GM19438 (cell line): ENCODE data around the gene CDC42SE2.
"Not testable (repeated sequence)": the region's sequence is repeated elsewhere in the genome, so short reads cannot be mapped to it uniquely, and the experiment has no call there.

Experiments
- ATAC-seq: cut with Tn5 transposase; IDR thresholded peaks from one replicate; pipeline ENCODE4 v1.9.1; 2021; ENCODE audit warnings: low read depth; ENCODE audit not compliant: unreplicated experiment

CDC42SE2 gene

DNA sequence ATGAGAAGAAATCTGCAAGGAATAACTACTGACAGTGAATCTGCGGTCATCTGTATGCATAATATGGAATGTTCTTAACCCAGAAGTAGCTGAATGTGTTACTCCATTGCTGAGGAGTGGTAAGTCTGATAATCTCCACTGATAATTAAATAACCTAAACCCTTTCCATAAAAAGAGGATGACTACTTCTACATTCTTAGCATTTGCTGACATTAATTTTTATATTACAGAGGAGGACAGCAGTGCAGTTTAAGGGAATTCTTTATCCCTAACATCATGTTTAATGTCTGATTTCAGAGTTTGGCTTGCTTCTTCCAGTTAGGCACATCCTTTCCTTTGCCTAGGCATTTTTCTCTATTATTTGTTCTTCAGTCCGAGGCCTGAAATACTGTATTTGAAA lies 52.2 kb downstream of the CDC42SE2 start:
- ATAC-seq, result no peak

DNA sequence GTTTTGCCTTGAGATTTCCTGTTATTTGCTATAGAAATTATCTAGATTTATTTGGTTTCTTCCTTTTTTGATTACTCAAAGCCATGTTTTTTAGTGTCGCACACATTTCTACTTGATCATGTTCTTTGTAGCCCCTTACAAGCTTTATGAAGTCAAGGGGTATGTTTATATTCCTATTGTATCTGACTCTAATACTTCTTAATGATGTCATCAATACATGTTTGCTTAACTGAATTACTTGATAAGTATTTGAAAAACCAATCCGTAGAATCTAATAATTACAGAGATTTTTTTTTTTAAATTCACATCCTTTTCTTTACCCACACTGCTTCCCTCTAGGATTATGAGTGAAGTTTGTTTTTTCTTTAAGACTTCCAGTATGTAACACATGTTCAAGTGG lies 53.0 kb downstream of the CDC42SE2 start:
- ATAC-seq, result no peak

DNA sequence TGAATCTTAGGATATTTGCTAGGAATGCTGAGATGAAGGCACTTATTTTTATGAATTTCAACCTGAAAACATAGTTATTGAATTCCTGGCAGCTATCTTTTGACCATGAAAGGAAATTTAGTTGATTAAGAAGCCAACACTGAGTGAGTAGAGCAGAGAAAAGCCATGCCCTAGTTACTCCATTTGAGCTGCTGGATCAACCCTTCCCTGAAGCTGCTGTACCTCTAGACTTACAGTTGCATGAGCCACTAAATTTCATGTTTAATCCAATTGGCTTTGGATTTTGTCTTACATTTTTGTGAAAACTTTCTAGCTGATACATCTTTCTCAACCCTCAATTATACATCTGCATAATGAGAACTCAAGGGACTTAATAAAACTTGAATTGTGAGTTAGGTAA lies 54.6 kb downstream of the CDC42SE2 start:
- ATAC-seq, result no peak

DNA sequence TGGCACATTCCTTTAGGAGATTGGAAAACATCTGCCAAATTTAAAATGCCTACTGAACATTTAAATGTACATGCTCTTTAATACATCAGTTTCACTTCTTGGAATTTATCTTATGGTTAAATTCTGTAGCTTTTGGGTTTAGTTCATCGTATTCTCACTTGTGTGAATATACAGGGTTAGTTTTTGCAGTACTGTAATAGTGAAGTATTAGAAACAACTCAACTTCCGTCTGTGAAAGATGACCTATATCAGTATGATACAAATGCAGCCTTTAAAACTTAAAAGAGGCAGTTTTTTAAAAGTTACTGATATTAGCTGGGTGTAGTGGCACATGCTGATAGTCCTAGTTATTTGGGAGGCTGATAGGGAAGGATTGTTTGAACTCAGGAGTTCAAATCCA lies 57.2 kb downstream of the CDC42SE2 start:
- no peak for ATAC-seq

DNA sequence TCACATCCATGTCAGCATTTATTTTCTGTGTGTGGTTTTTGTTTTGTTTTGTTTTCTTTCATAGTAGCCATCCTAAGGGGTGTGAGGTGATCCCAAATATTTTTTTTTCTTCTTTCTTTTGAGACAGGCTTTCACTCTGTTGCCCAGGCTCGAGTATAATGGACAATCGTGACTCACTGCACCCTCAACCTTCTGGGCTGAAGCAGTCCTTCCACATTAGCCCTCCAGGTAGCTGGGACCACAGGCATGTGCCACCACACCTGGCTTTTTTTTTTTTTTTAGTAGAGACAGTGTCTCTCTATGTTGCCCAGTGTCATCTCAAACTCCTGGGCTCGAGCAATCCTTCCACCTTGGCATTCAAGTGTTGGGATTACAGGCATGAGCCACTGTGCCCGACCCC lies 59.1 kb downstream of the CDC42SE2 start:
- ATAC-seq, result no peak

DNA sequence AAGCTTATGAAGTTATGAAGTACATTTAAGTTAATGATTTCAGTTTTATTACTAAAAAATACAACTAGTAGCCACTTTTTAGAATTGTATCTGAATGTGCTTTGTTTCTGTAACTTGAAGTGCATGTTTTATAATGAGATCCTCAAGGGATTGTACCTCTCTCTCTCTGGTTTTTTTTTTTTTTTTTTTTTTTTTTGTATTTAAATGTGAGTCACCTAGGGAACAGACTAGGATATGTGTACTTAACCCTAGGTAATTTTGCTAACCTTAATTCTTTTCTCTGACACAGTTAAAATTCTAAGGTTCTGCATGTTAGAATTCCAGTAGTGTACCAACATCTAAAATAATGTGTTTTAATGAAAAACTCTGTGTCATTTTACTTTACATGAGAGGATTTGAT lies 59.5 kb downstream of the CDC42SE2 start:
- no peak for ATAC-seq

DNA sequence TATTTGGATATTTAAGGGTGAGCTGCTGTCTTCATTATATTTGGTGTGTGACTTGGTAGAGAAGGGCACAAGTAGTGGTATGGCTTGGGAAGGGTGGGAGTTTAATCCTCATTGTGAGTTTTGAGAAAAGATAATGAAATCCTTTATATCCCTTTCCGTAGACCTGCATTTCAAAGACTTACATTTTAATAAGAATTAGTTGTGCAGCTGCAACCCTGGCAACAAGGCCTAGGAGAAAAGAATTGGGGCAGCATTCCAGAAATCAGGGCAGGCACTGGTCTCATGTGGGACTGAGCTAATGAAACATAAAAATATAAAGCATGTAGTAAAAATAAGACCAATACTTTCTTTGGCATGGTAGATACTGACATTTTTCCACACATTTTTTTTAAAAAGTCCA lies 60.5 kb downstream of the CDC42SE2 start:
- no peak for ATAC-seq

DNA sequence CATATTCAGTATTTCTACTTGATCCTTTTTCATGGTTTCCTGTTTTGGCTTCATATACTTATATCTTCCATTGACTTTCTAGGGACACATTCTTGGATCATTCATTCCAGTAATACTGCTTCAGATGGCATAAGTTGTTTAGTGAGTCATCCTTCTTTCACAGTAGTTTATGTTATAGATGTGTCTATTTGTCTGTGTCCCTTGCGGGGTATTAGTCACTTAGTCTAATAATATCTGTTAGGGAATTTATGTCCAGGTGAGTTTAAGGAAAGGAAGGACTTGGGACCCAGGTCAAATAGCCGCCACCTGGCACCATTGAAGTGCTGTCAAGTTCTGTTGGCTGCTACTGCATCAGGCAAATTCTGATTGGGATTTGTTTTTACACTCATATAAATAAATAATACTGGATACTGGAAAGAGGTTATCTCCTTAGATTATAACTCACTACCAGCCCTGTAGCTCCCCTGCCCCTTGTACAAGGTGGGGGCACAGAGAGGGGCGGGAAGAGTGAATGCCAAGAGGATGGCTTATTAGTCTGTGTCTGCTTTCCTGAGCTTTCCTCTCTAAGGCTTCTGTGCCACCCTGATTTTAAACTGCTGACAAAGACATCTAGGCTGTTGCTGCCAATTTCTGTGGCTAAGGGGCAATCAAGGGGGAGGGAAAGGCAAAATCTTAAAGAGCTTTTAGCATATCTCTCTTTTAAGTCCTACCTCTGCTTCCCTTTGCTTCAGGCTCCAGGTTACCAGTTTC lies 64.9 kb downstream of the CDC42SE2 start:
- no peak for ATAC-seq

DNA sequence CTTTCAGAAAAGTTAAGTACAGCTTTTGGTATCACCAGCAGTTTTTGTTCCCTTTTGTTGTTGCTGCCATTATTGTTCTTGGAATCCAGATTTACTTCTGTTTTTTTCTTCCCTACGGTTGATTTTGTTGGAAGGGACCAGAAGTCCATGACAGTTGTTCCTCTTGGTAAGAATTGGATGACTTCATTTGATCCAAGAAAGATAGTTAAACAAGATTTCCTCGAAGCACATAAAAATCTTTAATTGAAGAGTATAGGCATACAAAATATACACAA lies 65.4 kb downstream of the CDC42SE2 start:
- no peak for ATAC-seq

DNA sequence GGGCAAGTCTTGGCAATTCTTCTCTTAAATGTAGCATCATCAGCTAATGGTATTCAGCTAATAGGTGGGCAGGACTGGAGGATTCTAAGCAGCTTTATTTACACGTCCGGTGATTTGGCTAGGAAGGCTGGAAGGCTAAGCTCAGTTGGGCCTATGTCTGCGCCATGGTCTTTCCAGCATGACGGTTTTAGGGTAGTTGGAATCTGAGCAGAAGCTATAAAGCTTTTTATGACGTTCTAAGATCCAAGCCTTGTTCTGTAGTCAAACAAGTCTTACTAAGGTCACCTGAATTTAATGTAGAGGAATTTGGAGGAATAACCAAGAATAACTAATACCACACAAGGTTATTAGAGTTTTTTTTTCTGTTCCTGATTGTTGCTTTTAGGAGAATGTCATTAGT lies 66.2 kb downstream of the CDC42SE2 start:
- ATAC-seq, result no peak

DNA sequence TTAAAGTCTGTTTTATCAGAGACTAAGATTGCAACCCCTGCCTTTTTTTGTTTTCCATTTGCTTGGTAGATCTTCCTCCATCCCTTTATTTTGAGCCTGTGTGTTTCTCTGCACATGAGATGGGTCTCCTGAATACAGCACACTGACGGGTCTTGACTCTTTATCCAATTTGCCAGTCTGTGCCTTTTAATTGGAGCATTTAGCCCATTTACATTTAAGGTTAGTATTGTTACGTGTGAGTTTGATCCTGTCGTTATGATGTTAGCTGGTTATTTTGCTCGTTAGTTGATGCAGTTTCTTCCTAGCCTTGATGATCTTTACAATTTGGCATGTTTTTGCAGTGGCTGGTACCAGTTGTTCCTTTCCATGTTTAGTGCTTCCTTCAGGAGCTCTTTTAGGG lies 71.9 kb downstream of the CDC42SE2 start:
- not testable (repeated sequence) for ATAC-seq

DNA sequence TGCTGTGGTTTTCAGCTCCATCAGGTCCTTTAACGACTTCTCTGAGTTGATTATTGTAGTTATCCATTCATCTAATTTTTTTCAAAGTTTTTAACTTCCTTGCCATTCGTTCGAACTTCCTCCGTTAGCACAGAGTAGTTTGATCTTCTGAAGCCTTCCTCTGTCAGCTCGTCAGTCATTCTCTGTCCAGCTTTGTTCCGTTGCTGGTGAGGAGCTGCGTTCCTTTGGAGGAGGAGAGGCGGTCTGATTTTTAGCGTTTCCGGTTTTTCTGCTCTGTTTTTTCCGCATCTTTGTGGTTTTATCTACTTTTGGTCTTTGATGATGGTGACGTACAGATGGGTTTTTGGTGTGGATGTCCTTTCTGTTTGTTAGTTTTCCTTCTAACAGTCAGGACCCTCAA lies 72.9 kb downstream of the CDC42SE2 start:
- not testable (repeated sequence) for ATAC-seq

DNA sequence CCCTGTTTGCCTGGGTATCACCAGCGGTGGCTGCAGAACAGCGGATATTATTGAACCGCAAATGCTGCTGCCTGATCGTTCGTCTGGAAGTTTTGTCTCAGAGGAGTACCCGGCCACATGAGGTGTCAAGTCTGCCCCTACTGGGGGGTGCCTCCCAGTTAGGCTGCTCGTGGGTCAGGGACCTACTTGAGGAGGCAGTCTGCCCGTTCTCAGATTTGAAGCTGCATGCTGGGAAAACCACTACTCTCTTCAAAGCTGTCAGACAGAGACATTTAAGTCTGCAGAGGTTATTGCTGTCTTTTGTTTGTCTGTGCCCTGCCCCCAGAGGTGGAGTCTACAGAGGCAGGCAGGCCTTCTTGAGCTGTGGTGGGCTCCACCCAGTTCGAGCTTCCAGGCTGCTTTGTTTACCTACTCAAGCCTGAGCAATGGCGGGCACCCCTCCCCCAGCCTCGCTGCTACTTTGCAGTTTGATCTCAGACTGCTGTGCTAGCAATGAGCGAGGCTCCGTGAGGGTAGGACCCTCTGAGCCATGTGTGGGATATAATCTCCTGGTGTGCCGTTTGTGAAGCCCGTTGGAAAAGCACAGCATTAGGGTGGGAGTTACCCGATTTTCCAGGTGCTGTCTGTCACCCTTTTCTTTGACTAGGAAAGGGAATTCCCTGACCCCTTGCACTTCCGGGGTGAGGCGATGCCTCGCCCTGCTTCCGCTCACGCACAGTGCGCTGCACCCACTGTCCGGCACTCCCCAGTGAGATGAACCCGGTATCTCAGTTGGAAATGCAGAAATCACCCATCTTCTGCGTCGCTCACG lies 73.6 kb downstream of the CDC42SE2 start:
- ATAC-seq, result not testable (repeated sequence)

DNA sequence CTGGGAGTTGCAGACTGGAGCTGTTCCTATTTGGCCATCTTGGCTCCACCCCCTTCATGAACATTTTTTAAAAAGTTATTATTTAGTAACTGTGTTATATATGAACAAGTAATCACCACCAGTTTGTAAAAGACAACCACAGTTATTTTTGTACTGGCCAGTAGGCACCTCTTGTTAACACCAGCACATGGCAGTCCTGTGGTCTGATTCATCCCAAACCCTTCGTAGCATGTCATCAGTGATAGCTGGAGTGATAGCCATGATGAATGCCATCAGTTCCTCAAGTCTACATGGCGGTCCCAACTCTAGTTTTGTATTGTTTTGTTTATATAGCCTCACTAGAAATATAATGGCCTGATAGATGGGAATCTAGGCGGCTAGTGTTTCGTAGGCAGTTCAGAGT lies 74.2 kb downstream of the CDC42SE2 start:
- no peak for ATAC-seq

DNA sequence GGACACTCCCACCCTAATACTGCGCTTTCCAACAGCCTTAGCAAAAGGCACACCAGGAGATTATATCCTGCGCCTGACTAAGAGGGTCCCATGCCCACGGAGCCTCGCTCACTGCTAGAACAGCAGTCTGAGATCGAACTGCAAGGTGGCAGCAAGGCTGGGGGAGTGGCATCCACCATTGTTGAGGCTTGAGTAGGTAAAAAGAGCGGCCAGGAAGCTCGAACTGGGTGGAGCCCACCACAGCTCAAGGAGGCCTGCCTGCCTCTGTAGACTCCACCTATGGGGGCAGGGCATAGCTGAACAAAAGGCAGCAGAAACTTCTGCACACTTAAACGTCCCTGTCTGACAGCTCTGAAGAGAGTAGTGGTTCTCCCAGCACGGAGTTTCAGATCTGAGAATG lies 80.4 kb downstream of the CDC42SE2 start:
- ATAC-seq, result not testable (repeated sequence)

DNA sequence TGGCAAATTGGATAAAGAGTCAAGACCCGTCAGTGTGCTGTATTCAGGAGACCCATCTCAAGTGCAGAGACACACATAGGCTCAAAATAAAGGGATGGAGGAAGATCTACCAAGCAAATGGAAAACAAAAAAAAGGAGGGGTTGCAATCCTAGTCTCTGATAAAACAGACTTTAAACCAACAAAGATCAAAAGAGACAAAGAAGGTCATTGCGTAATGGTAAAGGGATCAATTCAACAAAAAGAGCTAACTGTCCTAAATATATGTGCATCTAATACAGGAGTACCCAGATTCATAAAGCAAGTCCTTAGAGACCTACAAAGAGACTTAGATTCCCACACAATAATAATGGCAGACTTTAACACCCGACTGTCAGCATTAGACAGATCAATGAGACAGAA lies 82.4 kb downstream of the CDC42SE2 start:
- ATAC-seq, result not testable (repeated sequence)

DNA sequence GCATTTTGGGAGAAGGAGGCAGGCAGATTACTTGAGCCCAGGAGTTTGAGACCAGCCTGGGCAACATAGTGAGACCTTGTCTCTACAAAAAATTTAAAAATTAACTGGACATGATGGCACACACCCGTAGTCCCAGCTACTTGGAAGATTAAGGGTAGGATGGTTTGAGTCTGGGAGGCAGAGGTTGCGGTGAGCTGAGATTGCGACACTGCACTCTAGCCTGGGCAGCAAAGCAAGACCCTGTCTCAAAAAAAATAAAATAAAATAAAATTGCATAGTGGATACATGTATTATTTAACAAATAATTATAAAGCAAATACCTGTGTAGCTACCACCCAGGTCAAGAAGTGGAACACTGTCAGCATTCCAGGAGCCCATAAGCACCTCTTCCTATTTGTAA lies 90.1 kb downstream of the CDC42SE2 start:
- ATAC-seq, result no peak

DNA sequence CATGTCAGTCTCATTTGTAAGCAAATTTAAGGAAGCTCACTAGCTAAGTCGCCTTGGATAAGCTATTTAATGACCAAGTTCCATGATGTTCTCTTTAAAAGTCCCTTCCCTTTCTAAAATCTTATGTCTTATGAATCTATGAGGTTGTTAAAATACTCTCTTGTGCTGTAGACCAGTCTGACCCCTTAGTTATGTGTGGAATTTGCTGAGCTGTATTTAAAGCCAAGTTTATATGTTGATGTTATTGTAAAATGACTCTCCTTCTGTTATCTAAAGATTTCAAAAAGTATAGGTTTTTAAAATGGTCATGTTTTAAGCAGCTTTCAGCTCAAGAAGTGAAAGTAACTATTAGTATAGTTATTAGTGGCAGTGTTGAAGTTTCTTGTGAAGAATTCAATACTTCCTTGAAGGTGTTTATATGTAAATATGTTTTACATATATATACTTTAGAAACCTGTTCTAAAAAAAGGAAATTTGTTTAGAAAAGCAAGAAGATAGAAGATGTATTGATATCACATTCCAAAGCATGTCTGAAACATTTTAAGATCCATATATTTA lies 92.2 kb downstream of the CDC42SE2 start:
- no peak for ATAC-seq

DNA sequence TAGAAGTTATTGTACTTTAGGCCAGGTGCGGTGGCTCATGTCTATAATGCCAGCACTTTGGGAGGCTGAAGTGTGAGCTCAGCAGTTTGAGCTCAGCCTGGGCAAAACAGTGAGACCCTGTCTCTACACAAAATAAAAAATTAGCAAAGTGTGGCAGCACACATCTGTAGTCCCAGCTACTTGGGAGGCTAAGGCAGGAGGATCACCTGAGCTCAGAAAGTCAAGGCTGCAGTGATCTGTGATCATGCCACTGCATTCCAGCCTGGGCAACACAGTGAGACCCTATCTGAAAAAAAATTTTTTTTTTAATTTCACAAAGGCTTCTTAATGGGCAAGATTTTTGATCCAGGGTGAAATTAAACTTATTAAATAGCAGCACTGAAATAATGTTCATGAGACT lies 92.8 kb downstream of the CDC42SE2 start:
- no peak for ATAC-seq

DNA sequence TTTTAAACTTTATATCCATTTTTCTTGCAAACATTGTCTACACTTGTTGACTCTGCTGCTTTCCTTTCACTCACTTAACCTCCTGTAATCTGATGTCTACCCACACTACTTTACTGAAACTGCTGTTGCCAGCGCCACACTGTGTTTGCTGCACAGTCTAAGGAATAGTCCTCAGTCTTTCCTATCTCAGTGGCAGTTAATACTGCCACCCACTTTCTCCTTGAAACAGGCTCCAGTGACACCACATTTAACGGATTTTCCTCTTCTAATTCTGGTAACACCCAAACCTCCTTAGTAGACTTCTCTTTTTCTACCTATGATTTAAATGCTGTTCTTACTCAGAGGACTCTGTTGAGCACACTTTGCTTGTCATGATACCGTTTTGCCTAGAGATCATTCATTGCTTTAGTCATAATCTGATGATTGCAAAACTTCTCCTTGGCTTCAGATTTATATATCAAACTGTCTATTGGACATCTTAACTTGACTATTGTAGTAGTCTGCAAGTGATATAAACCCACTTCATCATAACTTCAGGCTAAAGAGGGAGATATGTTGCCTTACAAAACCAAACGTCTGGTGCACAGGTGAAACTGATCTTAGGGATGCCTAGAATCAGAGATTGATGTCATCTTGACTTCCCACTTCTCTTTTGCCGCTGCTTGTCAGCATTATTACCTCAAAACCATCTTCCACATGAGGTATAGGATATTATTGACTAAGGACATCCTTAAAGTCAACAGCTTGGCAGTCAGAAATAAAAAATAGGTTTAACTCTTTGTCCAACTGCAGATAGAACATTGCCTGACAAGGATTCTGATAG lies 94.1 kb downstream of the CDC42SE2 start:
- ATAC-seq, result no peak

DNA sequence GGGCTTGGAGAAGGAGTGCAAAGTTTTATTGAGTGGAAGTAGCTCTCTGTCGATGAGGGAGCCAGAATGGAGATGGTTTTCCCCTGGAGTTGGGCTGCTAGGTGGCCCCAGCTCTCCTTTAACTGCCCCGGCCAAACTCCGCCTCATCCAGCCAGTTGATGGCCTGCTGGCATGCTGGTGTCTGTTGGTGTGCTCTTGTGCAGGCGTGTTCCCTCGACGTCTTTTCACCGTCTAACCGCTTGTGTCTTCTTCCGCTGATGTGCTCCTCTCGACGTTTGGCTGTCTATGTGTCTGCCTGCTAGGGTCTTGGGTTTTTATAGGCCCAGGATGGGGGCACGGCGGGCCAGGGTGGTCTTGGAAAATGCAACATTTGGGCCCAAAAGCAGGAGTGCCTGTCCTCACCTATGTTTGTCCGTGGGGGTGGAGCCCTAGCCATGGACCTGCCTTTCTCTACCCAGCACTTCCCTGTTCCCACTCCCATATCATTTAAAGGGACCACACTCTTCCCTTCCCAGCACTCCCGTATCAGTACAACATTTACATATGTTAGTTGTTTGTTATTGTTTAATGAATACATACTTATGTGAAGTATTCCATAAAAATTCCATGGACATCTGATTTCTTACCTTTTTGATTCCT lies 97.9 kb downstream of the CDC42SE2 start:
- ATAC-seq, result no peak
